SH-SY5Y (cell line): ENCODE data around the gene BORCS5.

ENCODE experiments used
- GATA2 ChIP-seq: IDR thresholded peaks from 2 replicates; pipeline ENCODE4 v1.6.1; 2011; ENCODE audit warnings: mild to moderate bottlenecking, low read depth, low read length
- GATA3 ChIP-seq: IDR thresholded peaks from 2 replicates; pipeline ENCODE4 v1.6.1; 2011; ENCODE audit warnings: low read depth, mild to moderate bottlenecking, low read length, moderate library complexity

The BORCS5 gene

DNA sequence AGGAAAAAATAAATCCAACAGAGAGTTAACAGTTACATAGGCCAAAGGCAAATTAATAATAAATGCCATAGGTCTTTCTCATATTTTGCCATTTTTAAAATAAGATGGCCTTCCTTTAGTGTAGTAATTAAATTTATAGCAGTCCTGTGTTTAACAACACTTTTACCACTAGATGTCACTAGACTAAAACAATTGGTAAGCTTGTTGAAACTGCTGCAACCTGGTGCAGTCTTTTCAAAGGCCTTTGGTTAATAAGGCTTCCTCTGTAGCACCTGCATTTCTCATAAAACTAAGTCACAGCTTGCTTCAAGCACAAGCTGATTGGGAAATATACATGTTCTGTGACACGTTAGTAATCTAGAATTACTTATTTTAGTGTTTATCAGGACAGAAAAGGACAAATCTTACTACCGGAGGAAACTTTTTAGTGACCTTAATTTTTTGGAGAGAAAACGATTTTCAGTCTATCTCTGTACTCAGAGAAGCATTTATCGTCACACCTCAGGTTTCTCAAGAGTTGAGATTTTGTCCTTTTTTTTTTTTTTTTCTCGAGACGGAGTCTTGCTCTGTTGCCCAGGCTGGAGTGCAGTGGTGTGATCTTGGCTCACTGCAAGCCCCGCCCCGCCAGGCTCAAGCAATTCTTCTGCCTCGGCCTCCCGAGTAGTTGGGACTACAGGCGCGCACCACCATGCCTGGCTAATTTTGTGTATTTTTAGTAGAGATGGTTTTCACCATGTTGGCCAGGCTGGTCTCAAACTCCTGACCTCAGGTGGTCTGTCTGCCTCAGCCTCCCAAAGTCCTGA, 20.0 kb downstream of the BORCS5 start:
- TF ChIP-seq GATA3 = no peak
- no peak for TF ChIP-seq GATA2

DNA sequence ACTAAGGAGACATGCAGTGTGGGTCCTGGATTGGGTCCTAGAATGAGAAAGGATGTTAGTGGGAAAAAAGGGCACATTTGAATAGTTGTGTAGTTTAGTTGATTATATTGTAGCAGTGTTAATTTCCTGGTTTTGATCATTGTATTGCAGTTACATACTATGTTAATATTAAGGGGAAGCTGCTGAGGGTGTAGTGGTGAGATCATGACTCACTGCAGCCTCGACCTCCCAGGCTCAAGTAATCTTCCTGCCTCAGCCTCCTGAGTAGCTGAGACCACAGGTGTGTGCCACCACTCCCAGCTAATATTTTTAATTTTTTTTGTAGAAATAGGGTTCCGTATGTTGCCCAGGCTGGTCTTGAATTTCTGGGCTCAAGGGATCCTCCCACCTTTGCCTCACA, 21.7 kb downstream of the BORCS5 start:
- TF ChIP-seq GATA3 (no peak), GATA2 (no peak)

DNA sequence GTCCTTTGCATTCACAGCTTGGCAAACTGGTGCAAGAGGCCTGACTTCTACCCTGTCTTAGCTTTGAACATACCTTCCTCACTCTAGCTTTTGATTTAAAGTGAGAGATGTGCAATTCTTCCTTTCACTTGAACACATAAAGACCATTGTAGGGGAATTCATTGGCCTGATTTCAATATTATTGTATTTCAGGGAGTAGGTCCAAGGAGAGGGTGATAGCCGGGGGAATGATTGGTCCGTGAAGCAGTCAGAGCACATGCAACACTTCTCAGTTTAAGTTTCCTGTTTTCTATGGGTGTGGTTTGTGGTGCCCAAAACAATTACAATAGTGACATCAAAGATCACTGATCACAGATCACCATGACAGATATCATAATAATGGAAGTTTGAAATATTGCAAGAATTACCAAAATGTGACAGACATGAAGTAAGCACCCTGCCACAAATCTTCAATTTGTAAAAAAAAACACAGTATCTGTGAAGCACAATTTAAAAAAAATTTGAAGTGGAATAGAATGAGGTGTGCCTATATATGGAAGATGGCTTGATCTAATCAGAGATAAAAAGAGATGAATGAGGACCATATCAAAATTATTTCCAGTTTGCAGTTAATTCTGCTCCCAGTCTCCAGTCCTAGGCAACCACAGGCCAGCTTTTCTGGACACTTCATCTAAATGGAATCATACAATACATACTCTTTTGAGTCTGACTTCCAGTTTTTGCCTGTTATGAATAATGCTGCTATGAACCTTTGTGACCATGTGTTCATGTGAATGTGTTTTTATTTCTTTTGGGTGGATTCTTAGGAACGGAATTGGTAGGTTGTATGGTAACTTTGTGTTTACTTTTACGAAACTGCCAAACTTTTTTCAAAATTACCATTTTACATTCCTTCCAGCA, 23.2 kb downstream of the BORCS5 start:
- TF ChIP-seq GATA2 (no peak), GATA3 (no peak)

DNA sequence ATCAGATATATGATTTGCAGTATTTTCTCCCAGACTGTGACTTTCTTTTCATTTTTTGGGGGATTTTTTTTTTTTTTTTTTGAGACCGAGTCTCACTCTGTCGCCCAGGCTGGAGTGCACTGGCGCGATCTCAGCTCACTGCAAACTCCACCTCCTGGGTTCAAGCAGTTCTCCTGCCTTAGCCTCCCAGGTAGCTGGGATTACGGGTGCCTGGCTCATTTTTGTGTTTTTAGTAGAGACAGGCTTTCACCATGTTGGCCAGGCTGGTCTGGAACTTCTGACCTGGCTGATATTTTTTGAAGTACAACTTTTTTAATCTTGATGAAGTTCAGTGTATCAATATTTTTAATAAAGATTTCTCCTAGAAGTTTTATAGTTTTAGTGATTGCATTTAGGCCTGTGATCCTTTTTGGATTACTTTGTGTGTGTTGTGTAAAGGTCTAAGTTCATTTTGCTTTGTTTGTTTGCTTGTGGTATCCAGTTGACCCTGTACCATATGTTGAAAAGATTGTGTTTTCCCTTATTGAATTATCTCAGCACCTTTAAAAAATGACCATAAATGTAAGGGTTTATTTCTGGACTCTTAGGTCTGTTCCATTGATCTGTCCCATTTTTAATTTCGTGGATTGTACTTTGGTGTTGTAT, 24.2 kb downstream of the BORCS5 start:
- TF ChIP-seq GATA2 (no peak), GATA3 (no peak)

DNA sequence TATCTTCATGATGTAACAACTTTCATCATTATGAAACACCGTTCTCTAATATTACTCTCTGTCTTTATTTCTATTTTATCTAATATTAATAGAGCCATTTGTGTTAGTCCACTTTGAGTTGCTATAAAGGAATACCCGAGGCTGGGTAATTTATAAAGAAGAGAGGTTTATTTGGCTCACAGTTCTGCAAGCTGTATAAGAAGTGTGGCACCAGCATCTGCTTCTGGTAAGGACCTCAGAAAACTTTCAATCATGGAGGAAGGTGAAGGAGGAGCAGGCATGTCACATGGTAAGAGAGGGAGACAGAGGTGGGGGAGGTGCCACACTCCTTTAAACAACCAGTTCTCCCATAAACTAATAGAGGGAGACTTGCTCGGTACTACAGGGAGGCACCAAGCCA, 25.1 kb downstream of the BORCS5 start:
- TF ChIP-seq GATA3 (no peak), GATA2 (no peak)

DNA sequence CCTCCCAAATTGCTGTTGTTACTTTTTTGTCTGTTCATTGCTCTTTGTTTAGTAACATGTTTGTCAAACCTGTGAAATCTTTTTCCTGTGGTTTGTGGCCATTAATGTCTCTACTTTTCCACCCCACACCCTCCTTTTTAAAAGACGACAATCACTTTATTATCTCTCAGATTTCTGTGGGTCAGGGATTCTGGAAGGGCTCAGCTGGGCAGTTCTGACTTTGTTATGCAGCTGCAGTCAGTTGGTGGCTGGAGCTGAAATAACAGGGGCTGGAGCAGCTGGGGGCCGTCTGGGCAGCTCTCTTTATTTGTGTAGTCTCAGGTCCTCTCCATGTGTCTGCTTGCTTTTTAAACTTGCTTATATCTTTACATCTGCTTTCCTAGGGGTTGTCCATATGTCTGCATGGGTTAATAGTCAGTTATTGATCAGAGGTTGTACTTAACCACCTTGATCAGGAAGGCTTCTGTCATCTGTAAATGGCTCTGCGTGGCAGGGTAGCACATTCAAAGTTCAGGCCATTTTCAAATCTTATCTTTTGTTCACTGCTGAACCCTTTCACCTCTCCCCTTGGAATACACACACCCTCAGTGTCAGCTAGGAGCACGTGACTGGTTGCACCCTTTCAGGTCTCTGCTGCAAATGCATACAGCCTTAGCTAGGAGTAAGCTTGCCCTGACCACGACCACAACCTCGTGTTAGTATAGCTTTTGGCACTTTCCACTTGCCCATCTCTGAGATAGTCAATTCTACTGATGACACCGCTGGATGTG, 27.9 kb downstream of the BORCS5 start:
- no peak for TF ChIP-seq GATA3
- TF ChIP-seq GATA2 = 0 out of 2 replicates have a peak, but pooled peaks have one; percentile 23

DNA sequence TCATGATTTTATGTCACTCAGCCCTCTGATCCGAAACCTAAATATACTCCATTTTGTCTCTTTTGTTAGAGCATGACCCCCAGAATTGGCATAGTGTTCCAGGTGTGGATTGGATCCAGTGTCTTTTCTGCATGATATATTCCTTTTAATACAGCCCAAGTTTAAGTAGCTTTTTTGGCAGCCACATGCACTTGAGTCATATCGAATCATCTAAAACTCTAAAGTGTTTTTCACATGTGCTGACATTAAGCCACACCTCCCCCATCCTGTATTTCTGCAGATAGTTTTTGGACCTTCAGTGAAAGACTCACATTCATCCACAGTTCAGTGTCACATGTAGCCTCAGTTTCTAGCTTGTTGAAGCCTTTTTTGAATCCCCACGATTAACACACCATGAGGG, 30.6 kb downstream of the BORCS5 start:
- TF ChIP-seq GATA3 = no peak

DNA sequence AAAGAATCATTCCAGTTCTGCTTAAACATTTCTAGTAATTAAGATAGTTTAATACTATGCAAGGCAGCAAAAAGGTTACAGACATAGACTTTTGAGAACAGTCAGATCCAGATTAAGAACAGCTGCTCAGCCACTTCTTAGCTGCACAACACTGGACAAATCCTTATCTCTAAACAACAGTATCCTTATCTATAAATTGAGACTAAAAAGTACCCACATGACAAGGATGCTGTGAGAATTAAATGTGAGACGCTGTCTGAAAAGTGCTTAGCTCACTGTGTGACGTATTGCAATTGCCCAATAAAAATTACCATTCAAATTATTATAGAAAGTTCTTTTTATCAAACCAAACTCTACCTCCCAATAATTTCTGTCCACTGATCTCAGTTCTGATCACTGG, 35.5 kb downstream of the BORCS5 start:
- TF ChIP-seq GATA3 (peak; percentile 46; the same call in 1 of the 2 replicates), GATA2 (no peak; the same call in 1 of the 2 replicates)

DNA sequence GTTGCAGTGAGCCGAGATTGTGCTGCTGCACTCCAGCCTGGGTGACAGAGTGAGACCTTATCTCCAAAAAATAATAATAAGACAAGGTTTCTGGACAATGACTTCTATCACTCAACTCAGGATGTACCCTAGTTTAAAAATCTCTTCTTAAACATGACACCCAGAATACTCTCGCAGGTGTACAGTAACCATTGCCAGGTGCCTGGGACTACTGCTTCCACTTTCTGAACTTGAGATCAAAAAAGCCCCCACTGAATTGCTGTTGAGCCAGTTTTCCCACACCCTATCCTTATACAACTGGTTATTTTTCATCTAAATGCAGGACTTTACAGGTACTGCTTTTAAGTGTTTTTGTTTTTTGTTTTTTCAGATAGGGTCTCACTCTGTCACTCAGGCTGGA, 36.3 kb downstream of the BORCS5 start:
- TF ChIP-seq GATA2 (no peak), GATA3 (no peak)

DNA sequence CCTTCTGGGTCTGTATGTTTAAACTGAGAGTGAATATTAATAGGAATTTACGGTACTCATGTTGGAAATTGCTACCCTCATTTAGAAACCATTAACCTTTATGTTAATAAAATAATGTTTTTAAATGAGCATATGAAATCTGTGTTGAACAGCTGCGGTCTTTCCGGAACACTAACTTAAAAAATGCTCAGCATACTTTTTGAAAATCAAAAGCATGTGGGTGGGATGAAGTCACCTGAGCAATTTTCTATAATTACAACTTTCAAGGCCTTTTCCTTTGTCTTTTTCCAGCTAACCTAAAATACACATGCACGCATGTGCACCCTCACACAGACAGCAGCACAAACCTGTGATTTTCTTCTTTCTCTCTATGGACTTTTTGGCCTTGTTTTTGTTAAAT, 39.8 kb downstream of the BORCS5 start:
- TF ChIP-seq GATA3 (no peak), GATA2 (no peak)

DNA sequence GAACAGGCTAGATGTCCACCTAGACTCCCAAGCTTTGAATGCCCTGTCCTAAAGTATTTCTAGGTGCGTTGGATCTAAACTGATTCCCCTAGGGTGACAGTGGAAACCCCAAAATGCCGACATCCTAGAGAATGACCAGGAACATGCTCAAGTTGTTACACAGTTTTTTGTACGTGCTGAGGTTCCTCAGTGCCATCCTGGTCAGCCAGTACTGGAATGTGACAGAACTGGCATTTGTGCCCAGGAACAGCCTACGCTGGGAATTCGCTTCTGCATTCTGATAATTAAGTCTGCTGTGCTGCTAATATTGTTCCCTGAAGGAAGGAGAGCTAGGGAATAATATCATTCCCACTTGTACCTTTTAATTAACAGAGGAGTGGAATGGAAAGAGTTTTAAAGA, 40.3 kb downstream of the BORCS5 start:
- TF ChIP-seq GATA3 = no peak
- TF ChIP-seq GATA2 = no peak

DNA sequence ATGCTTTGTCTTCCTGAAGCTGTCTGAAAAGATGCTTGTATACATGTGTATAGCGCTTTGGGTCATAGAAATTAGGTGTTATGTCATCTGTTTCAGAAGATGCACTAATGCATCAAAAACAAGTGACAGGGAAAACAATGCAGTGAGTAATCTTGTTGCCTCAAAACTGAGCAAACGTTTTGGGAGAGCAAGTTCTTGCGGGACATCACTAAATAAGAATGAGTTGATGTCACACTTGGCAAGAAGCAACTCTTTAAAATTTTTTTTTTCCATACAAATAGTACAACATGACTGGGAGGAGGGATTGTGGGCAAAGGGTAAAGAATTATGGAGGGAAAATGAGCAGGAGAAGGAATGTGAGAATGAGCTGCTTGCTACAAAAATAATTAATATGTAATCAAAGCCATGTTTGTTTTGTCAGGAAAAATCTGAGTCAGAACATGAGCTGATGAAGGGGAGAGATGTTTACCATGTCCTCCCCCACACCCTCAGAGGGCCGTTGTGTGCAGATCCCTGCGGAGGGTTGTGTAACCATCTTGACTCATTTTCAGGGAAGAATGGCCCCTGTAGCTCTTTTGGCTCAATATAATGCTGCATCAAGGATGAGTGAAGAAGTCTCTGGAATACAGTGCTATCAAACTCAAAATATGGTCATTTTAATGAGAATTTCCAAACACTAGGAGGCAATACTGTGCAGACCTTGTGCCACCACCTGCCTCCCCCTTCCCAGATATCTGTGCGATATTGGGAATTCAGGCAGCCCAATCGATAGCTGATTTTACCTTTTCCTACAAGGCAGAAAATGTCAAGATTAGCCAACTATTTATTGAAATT, 41.4 kb downstream of the BORCS5 start:
- TF ChIP-seq GATA3 = no peak

DNA sequence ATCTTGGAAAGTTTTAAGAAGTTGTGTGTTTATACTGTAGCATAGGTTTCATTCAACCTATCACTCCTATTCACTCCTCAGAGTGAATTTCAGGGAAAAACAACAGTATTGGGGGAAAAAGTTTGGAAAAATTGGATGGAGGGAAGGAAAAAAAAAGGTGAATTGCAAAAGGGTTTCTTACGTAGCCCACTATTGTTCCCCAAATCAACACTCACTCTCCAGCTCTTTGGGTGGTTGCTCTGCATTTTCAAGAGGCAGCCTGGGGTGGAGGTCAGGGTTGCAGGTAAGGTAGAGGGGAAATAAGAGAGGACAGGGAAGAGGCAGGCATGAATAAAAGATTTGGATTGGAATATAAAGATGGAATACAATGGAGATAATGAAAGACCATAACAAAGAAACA, 42.3 kb downstream of the BORCS5 start:
- TF ChIP-seq GATA3 (no peak), GATA2 (no peak)

DNA sequence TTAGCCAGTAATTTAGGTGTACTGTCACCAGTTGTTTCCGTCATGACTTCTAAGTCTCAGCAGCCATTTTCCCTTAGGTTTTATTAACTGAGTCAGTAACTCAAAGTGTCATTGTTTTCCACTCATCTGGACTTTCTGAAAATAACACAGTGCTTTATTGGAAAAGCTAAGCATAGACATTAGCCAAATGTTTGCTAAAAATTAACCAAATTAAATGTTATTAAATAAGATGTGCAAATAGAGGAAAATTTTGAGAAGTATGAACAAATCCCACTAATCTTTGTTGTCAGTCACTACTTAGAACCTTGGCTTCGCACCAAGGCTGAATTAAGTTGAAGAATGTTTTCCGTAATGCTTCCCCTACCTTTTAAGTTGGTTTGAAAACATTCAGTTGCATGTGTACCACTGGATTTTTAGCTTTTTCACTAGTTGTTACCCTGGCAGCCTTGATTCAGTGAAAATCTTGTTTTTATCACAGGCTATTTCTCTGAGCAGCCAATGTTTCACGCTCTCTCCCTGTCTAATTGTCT, 43.0 kb downstream of the BORCS5 start:
- TF ChIP-seq GATA2 (no peak), GATA3 (no peak)

DNA sequence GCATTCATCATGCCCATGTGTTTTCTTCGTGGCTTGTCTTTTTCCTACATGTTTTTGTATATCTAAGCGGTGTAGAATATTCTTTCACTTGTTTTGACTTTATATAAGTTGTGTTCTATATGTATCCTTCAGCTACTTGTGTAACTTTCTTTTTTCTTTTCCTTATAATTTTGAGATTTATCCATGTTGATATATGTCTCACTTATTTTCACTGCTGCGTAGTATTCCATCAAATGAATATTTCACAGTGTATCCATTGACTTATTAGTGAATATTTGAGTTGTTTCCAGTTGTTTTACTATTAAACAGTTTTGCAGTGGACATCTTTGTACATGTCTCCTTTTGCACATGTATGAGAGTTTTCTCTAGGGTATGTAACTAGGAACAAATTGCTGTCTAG, 43.9 kb downstream of the BORCS5 start:
- no peak for TF ChIP-seq GATA3
- TF ChIP-seq GATA2 = no peak
